Limb (tissue), 2 donors: Measurements from ENCODE around the gene FOXD4L1.
A peak's percentile ranks its signal among the peaks of the same experiment; 100 is the strongest.
"Not testable (repeated sequence)": the region's sequence is repeated elsewhere in the genome, so short reads cannot be mapped to it uniquely, and the experiment has no call there.

Source experiments
- DNase-seq, 2 donors: peaks; one replicate each; pipeline ENCODE4 v3.0.0-alpha.2; 2016; ENCODE audit errors: extremely low spot score in 2 of 2

FOXD4L1 gene

GRCh38 chr2:113498365-113498764 lies at the start of gene FOXD4L1:
FOXD4L1 (plus strand) TSS chr2:113498665; CDS start chr2:113499257, 592 bp downstream.
- DNase-seq = not testable (repeated sequence)

- DNase-seq = not testable (repeated sequence)
Measured at GRCh38 chr2:113465770-113466169, 32.7 kb upstream of the FOXD4L1 start.

GRCh38 chr2:113476688-113477368 lies 21.6 kb upstream of the FOXD4L1 start:
- DNase-seq = not testable (repeated sequence)

GRCh38 chr2:113496527-113496926 lies 1.9 kb upstream of the FOXD4L1 start:
- DNase-seq = not testable (repeated sequence)

- not testable (repeated sequence) for DNase-seq
Measured at GRCh38 chr2:113499019-113499885, 787 bp downstream of the FOXD4L1 start.

GRCh38 chr2:113499886-113500722 lies 1.6 kb downstream of the FOXD4L1 start:
- DNase-seq = not testable (repeated sequence)

GRCh38 chr2:113500723-113501038 lies 2.2 kb downstream of the FOXD4L1 start:
- peak in 1 of 2 donors; percentile 30 for DNase-seq

- DNase-seq = peak in 1 of 2 donors; percentile 52
Measured at GRCh38 chr2:113502216-113503093, 4.0 kb downstream of the FOXD4L1 start.

GRCh38 chr2:113503094-113504042 lies 4.9 kb downstream of the FOXD4L1 start:
- DNase-seq = peak in 1 of 2 donors; percentile 68

- DNase-seq = peak in 1 of 2 donors; percentile 47
Measured at GRCh38 chr2:113504081-113504480, 5.6 kb downstream of the FOXD4L1 start.

GRCh38 chr2:113507394-113508140 lies 9.1 kb downstream of the FOXD4L1 start:
- DNase-seq = not testable (repeated sequence)

GRCh38 chr2:113508187-113508586 lies 9.7 kb downstream of the FOXD4L1 start:
- DNase-seq = not testable (repeated sequence)

- DNase-seq = not testable (repeated sequence)
Measured at GRCh38 chr2:113510913-113511312, 12.4 kb downstream of the FOXD4L1 start.

- peak in 1 of 2 donors; percentile 21 for DNase-seq
Measured at GRCh38 chr2:113511859-113512258, 13.4 kb downstream of the FOXD4L1 start.

- not testable (repeated sequence) for DNase-seq
Measured at GRCh38 chr2:113515457-113515856, 17.0 kb downstream of the FOXD4L1 start.

- DNase-seq = not testable (repeated sequence)
Measured at GRCh38 chr2:113515995-113516394, 17.5 kb downstream of the FOXD4L1 start.

GRCh38 chr2:113517025-113517424 lies 18.6 kb downstream of the FOXD4L1 start:
- not testable (repeated sequence) for DNase-seq

- DNase-seq = not testable (repeated sequence)
Measured at GRCh38 chr2:113520837-113521236, 22.4 kb downstream of the FOXD4L1 start.

- DNase-seq = not testable (repeated sequence)
Measured at GRCh38 chr2:113521492-113521891, 23.0 kb downstream of the FOXD4L1 start.
